NCI-H1417 treated with DMSO at 0.1 percent for 48 hours (cell line): ENCODE measurements around the gene ORM2.

Source experiments
- DNase-seq: peaks from one replicate; lab custom pipeline; 2025; lab: John Stamatoyannopoulos, UW

The ORM2 gene

GRCh38 chr9:114349713-114350480 is 20.2 kb downstream of the ORM2 start:
- no peak for DNase-seq

- DNase-seq = no peak
Measured at GRCh38 chr9:114350636-114351401, 21.1 kb downstream of the ORM2 start.

GRCh38 chr9:114351932-114352331 is 22.3 kb downstream of the ORM2 start:
- DNase-seq = no peak

- no peak for DNase-seq
Measured at GRCh38 chr9:114355821-114356220, 26.2 kb downstream of the ORM2 start.

GRCh38 chr9:114356792-114357191 is 27.1 kb downstream of the ORM2 start:
- DNase-seq = no peak

- DNase-seq = no peak
Measured at GRCh38 chr9:114357360-114357759, 27.7 kb downstream of the ORM2 start.

- no peak for DNase-seq
Measured at GRCh38 chr9:114357911-114358328, 28.3 kb downstream of the ORM2 start.

GRCh38 chr9:114359801-114360200 is 30.1 kb downstream of the ORM2 start:
- no peak for DNase-seq

- no peak for DNase-seq
Measured at GRCh38 chr9:114361542-114361941, 31.9 kb downstream of the ORM2 start.

- DNase-seq = no peak
Measured at GRCh38 chr9:114362394-114362793, 32.7 kb downstream of the ORM2 start.

GRCh38 chr9:114363424-114363823 is 33.8 kb downstream of the ORM2 start:
- no peak for DNase-seq

GRCh38 chr9:114364134-114365041 is 34.7 kb downstream of the ORM2 start:
- no peak for DNase-seq

- DNase-seq = no peak
Measured at GRCh38 chr9:114365194-114365593, 35.5 kb downstream of the ORM2 start.

- no peak for DNase-seq
Measured at GRCh38 chr9:114366334-114367128, 36.9 kb downstream of the ORM2 start.

GRCh38 chr9:114367366-114367765 is 37.7 kb downstream of the ORM2 start:
- DNase-seq = no peak

GRCh38 chr9:114367772-114368569 is 38.3 kb downstream of the ORM2 start:
- no peak for DNase-seq

- DNase-seq = no peak
Measured at GRCh38 chr9:114369216-114370130, 39.8 kb downstream of the ORM2 start.

GRCh38 chr9:114370251-114370967 is 40.7 kb downstream of the ORM2 start:
- DNase-seq = no peak

- no peak for DNase-seq
Measured at GRCh38 chr9:114370968-114371320, 41.3 kb downstream of the ORM2 start.
